Endothelial cell of umbilical vein (primary cell): ENCODE measurements around the gene IGSF9B. TPM values are rescaled to one million over a fixed set of nuclear protein-coding genes. Genes with fewer than 3 reads are reported as not detected.

ENCODE experiments used
- BruUV-seq: library from RNA; stranded (reverse); fragments of 400-500 nt; replicated peaks from 2 replicates; lab custom pipeline; 2021; lab: Mats Ljungman, UMichigan
- CTCF ChIA-PET: fragments of 300-600, 350-600 bp; sonication (Branson Sonifier 250); formaldehyde crosslinking; loops from one replicate; lab custom pipeline; 2021; ENCODE audit warnings: antibody characterized with exemption, inconsistent platforms; lab: Charles Lee
- POLR2A ChIA-PET: fragments of 300-600, 350-600 bp; sonication (Branson Sonifier 250); formaldehyde crosslinking; loops from one replicate; lab custom pipeline; 2021; ENCODE audit warnings: antibody characterized with exemption, inconsistent platforms; lab: Charles Lee
- DNase-seq: peaks from one replicate; pipeline ENCODE4 v3.0.0-alpha.2; 2011; ENCODE audit warnings: low read depth, low spot score
- FAIRE-seq: peaks from 2 replicates; lab custom pipeline; 2011; peaks lifted over from hg19 to GRCh38; lab: Jason Lieb, UNC
- H2AFZ ChIP-seq: 2 replicates; pipeline ENCODE4 v1.6.0; 2012; ENCODE audit warnings: low read depth, low read length, control low read depth, inconsistent platforms
- H3K27ac ChIP-seq: 2 replicates; pipeline ENCODE4 v1.5.1; 2011; ENCODE audit warnings: low read depth, mild to moderate bottlenecking, control low read depth, low read length, moderate library complexity; ENCODE audit not compliant: insufficient read depth
- H3K27me3 ChIP-seq, 2 experiments: 2 replicates each; pipeline versions ENCODE4 v1.6.0 to v1.6.1; 2011; ENCODE audit warnings: low read length in 2 of 2, mixed read lengths in 1 of 2; ENCODE audit not compliant: control insufficient read depth in 2 of 2, insufficient read depth in 2 of 2
- H3K36me3 ChIP-seq, 2 experiments: 2 replicates in 1 of 2; 3 replicates in 1 of 2; pipeline ENCODE4 v1.5.1; 2011; ENCODE audit warnings: low read length in 2 of 2, mild to moderate bottlenecking in 1 of 2, moderate library complexity in 1 of 2; ENCODE audit not compliant: control insufficient read depth in 2 of 2, insufficient read depth in 2 of 2; ENCODE audit errors: extremely low read depth in 1 of 2
- H3K4me1 ChIP-seq: 3 replicates; pipeline ENCODE4 v1.5.1; 2011; ENCODE audit warnings: mild to moderate bottlenecking, low read length; ENCODE audit not compliant: control insufficient read depth, insufficient read depth; ENCODE audit errors: extremely low read depth
- H3K4me2 ChIP-seq: 2 replicates; pipeline ENCODE4 v1.6.1; 2011; ENCODE audit warnings: low read length, control low read depth, mixed read lengths; ENCODE audit not compliant: insufficient read depth
- H3K4me3 ChIP-seq, 3 experiments: fragments of 200-600 bp in 1 of 3; sonication (generic), shearing (Covaris generic) in 1 of 3; replicated peaks in 1 of 3; 2 replicates each; pipeline ENCODE4 v1.5.1; 2011 to 2016; ENCODE audit warnings: control low read depth in 3 of 3, low read length in 3 of 3, mild to moderate bottlenecking in 2 of 3, inconsistent platforms in 1 of 3, low read depth in 1 of 3, moderate library complexity in 1 of 3; ENCODE audit not compliant: insufficient read depth in 1 of 3
- H3K79me2 ChIP-seq: 2 replicates; pipeline ENCODE4 v1.6.0; 2012; ENCODE audit warnings: low read length, inconsistent platforms; ENCODE audit not compliant: control insufficient read depth, insufficient read depth
- H3K9ac ChIP-seq: replicated peaks from 2 replicates; pipeline ENCODE3; 2011; ENCODE audit warnings: low read length, control low read depth; ENCODE audit not compliant: insufficient read depth; ENCODE audit errors: extremely low read depth
- H3K9me1 ChIP-seq: replicated peaks from 3 replicates; pipeline ENCODE4 v1.6.0; 2011; ENCODE audit warnings: mild to moderate bottlenecking, low read length; ENCODE audit not compliant: control insufficient read depth, insufficient read depth; ENCODE audit errors: extremely low read depth
- H3K9me3 ChIP-seq: replicated peaks from 2 replicates; pipeline ENCODE4 v1.5.1; 2012; ENCODE audit warnings: low read length, inconsistent platforms; ENCODE audit not compliant: control insufficient read depth, insufficient read depth
- H4K20me1 ChIP-seq: replicated peaks from 2 replicates; pipeline ENCODE3; 2011; ENCODE audit warnings: mild to moderate bottlenecking, low read length; ENCODE audit not compliant: control insufficient read depth, insufficient read depth; ENCODE audit errors: extremely low read depth
- EZH2 ChIP-seq: IDR thresholded peaks from 2 replicates; pipeline ENCODE4 v1.6.1; 2012; ENCODE audit warnings: borderline replicate concordance, low read depth, mild to moderate bottlenecking, moderate library complexity, low read length, inconsistent platforms; ENCODE audit not compliant: severe bottlenecking
- FOS ChIP-seq: IDR thresholded peaks from 2 replicates; pipeline ENCODE4 v1.6.1; 2011; ENCODE audit warnings: mild to moderate bottlenecking, low read length, moderate library complexity, borderline replicate concordance; ENCODE audit not compliant: insufficient read depth
- GATA2 ChIP-seq: IDR thresholded peaks from 2 replicates; pipeline ENCODE4 v1.7.0; 2011; ENCODE audit warnings: low read depth, mild to moderate bottlenecking, moderate library complexity, mixed read lengths, low read length; ENCODE audit not compliant: insufficient read length, insufficient read depth
- JUN ChIP-seq: IDR thresholded peaks from 2 replicates; pipeline ENCODE4 v1.6.1; 2011; ENCODE audit warnings: borderline replicate concordance, low read depth; ENCODE audit not compliant: insufficient read length, insufficient read depth
- MAX ChIP-seq: IDR thresholded peaks from 2 replicates; pipeline ENCODE4 v1.6.1; 2011; ENCODE audit not compliant: insufficient read depth, insufficient read length
- MYC ChIP-seq: IDR thresholded peaks from one replicate; pipeline ENCODE4 v1.6.1; 2011; ENCODE audit warnings: mild to moderate bottlenecking, low read depth, low read length
- POLR2A ChIP-seq: IDR thresholded peaks from 2 replicates; pipeline ENCODE4 v1.6.1; 2012; ENCODE audit warnings: low read depth, mild to moderate bottlenecking, control low read depth, low read length
- POLR2AphosphoS5 ChIP-seq: IDR thresholded peaks from 2 replicates; pipeline ENCODE4 v1.6.1; 2012; ENCODE audit warnings: low read depth, mild to moderate bottlenecking, control low read depth, low read length, moderate library complexity; ENCODE audit not compliant: insufficient read depth
- dilution Hi-C: fragments of 300-500 bp; cut with MboI; formaldehyde crosslinking; loops from one replicate; pipeline ENCODE4 v1.15.0; 2019; ENCODE audit warnings: low sequenced_read_pairs; ENCODE audit not compliant: extremely low pct_ligation_motif_present
- intact Hi-C: fragments of 100-400 bp; cut with micrococcal nuclease; formaldehyde crosslinking; loops from one replicate; pipeline ENCODE4 v1.10.0; 2022
- polyA plus RNA-seq, 4 experiments: library from polyadenylated mRNA; depleted of rRNA in 3 of 4; stranded (reverse) in 3 of 4; unstranded in 1 of 4; fragments of >200 nt; gene quantifications; 2 replicates each; pipeline versions ENCODE4 v1.2.1 to v1.2.3, GENCODE V29; 2011 to 2012; ENCODE audit warnings: missing spikeins in 1 of 4
- total RNA-seq: library from RNA; stranded (reverse); gene quantifications from 2 replicates; pipeline ENCODE4 v1.2.3, GENCODE V29; 2021
- TF ChIP-seq, protein P1 (sequence below), 2 donors: IDR thresholded peaks; 1 replicate in 1 of 2; 2 replicates in 1 of 2; pipeline ENCODE4 v1.5.1; 2011; ENCODE audit warnings: low read length in 2 of 2, mild to moderate bottlenecking in 2 of 2, moderate library complexity in 2 of 2, control low read depth in 1 of 2, inconsistent platforms in 1 of 2, low read depth in 1 of 2; ENCODE audit not compliant: insufficient read depth in 1 of 2; ENCODE audit errors: extremely low read depth in 1 of 2

Gene IGSF9B
- total and polyA plus RNA-seq, 2 donors (not counting 3 experiments of a cell fraction or from before 2014, with no cell fraction given) = 0.15 to 0.18 TPM

GRCh38 chr11:133984828-133985227, 28.1 kb upstream of the IGSF9B start:
- Histone ChIP-seq H3K9ac (no peak overlapping the region), H2AFZ (no peak overlapping the region), H3K27me3 (no peaks in the 10 kb centered on the region), H3K4me2 (no peak overlapping the region), H3K36me3 (no peaks in the 10 kb centered on the region), H3K9me3 (no peaks in the 10 kb centered on the region), H3K79me2 (no peaks in the 10 kb centered on the region), H4K20me1 (no peaks in the 10 kb centered on the region), H3K4me3 (no peak overlapping the region), H3K4me1 (no peaks in the 10 kb centered on the region), H3K27ac (no peak overlapping the region), H3K9me1 (no peaks in the 10 kb centered on the region)
- ChIA-PET CTCF (interaction anchor here (1.5 kb wide), 1 partner anchor 57 kb away, joined by 4 read pairs; no protein-coding TSS in a partner anchor), POLR2A (no interaction called here)
- DNase-seq = no peak
- no peak for FAIRE-seq
- TF ChIP-seq EZH2 (no peak), POLR2A (no peak), MYC (no peak), POLR2AphosphoS5 (no peak), JUN (no peak), GATA2 (no peak), FOS (no peak), MAX (no peak)
- TF ChIP-seq, protein P1, sequence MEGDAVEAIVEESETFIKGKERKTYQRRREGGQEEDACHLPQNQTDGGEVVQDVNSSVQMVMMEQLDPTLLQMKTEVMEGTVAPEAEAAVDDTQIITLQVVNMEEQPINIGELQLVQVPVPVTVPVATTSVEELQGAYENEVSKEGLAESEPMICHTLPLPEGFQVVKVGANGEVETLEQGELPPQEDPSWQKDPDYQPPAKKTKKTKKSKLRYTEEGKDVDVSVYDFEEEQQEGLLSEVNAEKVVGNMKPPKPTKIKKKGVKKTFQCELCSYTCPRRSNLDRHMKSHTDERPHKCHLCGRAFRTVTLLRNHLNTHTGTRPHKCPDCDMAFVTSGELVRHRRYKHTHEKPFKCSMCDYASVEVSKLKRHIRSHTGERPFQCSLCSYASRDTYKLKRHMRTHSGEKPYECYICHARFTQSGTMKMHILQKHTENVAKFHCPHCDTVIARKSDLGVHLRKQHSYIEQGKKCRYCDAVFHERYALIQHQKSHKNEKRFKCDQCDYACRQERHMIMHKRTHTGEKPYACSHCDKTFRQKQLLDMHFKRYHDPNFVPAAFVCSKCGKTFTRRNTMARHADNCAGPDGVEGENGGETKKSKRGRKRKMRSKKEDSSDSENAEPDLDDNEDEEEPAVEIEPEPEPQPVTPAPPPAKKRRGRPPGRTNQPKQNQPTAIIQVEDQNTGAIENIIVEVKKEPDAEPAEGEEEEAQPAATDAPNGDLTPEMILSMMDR (IDR thresholded peaks at IDR 0.05; ENCODE audit: extremely low read depth in 1 of 2, insufficient read depth in 1 of 2, low read depth in 1 of 2, low read length in 2 of 2) = no peak
- BruUV-seq = no TSS peak
- dilution Hi-C loops = no loop called here
- intact Hi-C loops = no loop called here
